Adrenal gland (tissue), 12 donors: ENCODE results near the gene PRSS33. TPM values are rescaled to one million over a fixed set of nuclear protein-coding genes. Genes with fewer than 3 reads are reported as not detected.

Source experiments
- DNase-seq, 7 donors: peaks; one replicate each; pipeline ENCODE4 v3.0.0-alpha.2; 2019 to 2020
- H3K27ac ChIP-seq, 5 donors: fragments of 200-600 bp; sonication (generic) in 4 of 5; 1 replicate in 3 of 5; 2 replicates in 2 of 5; pipeline versions ENCODE4 v1.5.1 to v1.8.0; 2016 to 2020; ENCODE audit warnings: mild to moderate bottlenecking in 1 of 5
- H3K27me3 ChIP-seq: fragments of 200-600 bp; 2 replicates; pipeline ENCODE4 v1.8.0; 2021
- H3K36me3 ChIP-seq, 2 donors: fragments of 200-600 bp; replicated peaks in 1 of 2; 1 replicate in 1 of 2; 2 replicates in 1 of 2; pipeline versions ENCODE4 v1.5.1 to v1.8.0; 2018 to 2022
- H3K4me1 ChIP-seq, 2 donors: fragments of 200-600 bp; replicated peaks in 1 of 2; 1 replicate in 1 of 2; 2 replicates in 1 of 2; pipeline versions ENCODE4 v1.5.1 to v1.8.0; 2018 to 2021
- H3K4me3 ChIP-seq, 4 donors: fragments of 200-600 bp; sonication (generic) in 3 of 4; one replicate each; pipeline ENCODE4 v1.5.1; 2016 to 2018
- H3K9me3 ChIP-seq, 3 donors: fragments of 200-600 bp; sonication (generic) in 1 of 3; replicated peaks in 1 of 3; 1 replicate in 2 of 3; 2 replicates in 1 of 3; pipeline versions ENCODE4 v1.5.1 to v1.8.0; 2016 to 2021
- POLR2A ChIP-seq, 2 donors: fragments of 450-650 bp; IDR thresholded peaks; one replicate each; pipeline ENCODE4 v1.6.1; 2017; ENCODE audit warnings: antibody characterized with exemption in 2 of 2, mild to moderate bottlenecking in 2 of 2, moderate library complexity in 1 of 2
- WGBS, 4 donors: extraction: QIAGEN DNeasy Blood & Tissue Kit in 2 of 4; methylation state at CpG; one replicate each; pipeline versions ENCODE4 v1.1.5 to v1.1.7; 2013 to 2017; 5-methylcytosine and 5-hydroxymethylcytosine counted together
- intact Hi-C, 2 donors: fragments of 100-400 bp; cut with DNase I; formaldehyde crosslinking; loops; one replicate each; pipeline versions ENCODE4 v1.14.1 to v1.15.0; 2022 to 2023
- polyA plus RNA-seq, 3 donors: library from polyadenylated mRNA; stranded (reverse); fragments of 200-250 nt in 2 of 3; fragments of 350-450 nt in 1 of 3; fragmentation: Illumina TruSeq in 1 of 3; extraction: RNeasy Lipid Tissue Mini Kit (QIAGEN cat#74804) in 1 of 3; gene quantifications; one replicate each; pipeline ENCODE4 v1.2.3, GENCODE V29; 2013 to 2014
- total RNA-seq, 9 donors: library from RNA; depleted of rRNA in 4 of 9; stranded (reverse); fragments of >200 nt in 4 of 9; fragments of 120-200 nt in 1 of 9; fragmentation: NEBNext Ultra II Directional in 1 of 9; extraction: Animal tissue kit (Norgen Biotek cat#: 25700) in 1 of 9; gene quantifications; one replicate each; pipeline versions ENCODE4 v1.1.0 to v1.2.4, GENCODE V29; 2013 to 2023
- TF ChIP-seq, protein P1 (sequence below), 6 experiments: fragments of 450-650 bp in 4 of 6; fragments of 200-600 bp in 2 of 6; sonication (generic) in 1 of 6; IDR thresholded peaks; 1 replicate in 5 of 6; 2 replicates in 1 of 6; pipeline versions ENCODE4 v1.5.1 to v1.8.0; 2016 to 2021; ENCODE audit warnings: antibody characterized with exemption in 6 of 6, mild to moderate bottlenecking in 2 of 6, moderate library complexity in 1 of 6
- donor health status: healthy with polysubstance abuse.
- donor health status: Bipolar disorder and iron deficiency.
- donor health status: DM: yes; HTN: yes; CAD: no.
- donor health status: DM: no; HTN: no; CAD: no.
- donor health status: DM: no; HTN: no; CAD: no.
- donor health status: DM: yes; HTN: yes; CAD: no.

Gene PRSS33
- total and polyA plus RNA-seq, 12 donors: not detected

- no peak for TF ChIP-seq POLR2A (IDR thresholded peaks at IDR 0.05)
- TF ChIP-seq, protein P1, sequence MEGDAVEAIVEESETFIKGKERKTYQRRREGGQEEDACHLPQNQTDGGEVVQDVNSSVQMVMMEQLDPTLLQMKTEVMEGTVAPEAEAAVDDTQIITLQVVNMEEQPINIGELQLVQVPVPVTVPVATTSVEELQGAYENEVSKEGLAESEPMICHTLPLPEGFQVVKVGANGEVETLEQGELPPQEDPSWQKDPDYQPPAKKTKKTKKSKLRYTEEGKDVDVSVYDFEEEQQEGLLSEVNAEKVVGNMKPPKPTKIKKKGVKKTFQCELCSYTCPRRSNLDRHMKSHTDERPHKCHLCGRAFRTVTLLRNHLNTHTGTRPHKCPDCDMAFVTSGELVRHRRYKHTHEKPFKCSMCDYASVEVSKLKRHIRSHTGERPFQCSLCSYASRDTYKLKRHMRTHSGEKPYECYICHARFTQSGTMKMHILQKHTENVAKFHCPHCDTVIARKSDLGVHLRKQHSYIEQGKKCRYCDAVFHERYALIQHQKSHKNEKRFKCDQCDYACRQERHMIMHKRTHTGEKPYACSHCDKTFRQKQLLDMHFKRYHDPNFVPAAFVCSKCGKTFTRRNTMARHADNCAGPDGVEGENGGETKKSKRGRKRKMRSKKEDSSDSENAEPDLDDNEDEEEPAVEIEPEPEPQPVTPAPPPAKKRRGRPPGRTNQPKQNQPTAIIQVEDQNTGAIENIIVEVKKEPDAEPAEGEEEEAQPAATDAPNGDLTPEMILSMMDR (IDR thresholded peaks at IDR 0.05): no peak
- Histone ChIP-seq H3K27ac (no peak overlapping the region), H3K27me3 (no peaks in the 10 kb centered on the region), H3K4me3 (no peak overlapping the region), H3K4me1 (no peaks in the 10 kb centered on the region), H3K9me3 (no peaks in the 10 kb centered on the region), H3K36me3 (no peaks in the 10 kb centered on the region)
- DNase-seq: no peak
- intact Hi-C loops: no loop called here
- 91 to 94% (median 92%) methylated on average over 1 to 6 of the region's 6 CpGs for WGBS, 4 donors
Measured at GRCh38 chr16:2740476-2740875, 46.9 kb downstream of the PRSS33 start.

- DNase-seq: no peak
- WGBS, 4 donors: 46 to 75% (median 55%) methylated on average over 4 to 8 of the region's 8 CpGs
Measured at GRCh38 chr16:2739625-2740430, 47.5 kb downstream of the PRSS33 start.

DNA sequence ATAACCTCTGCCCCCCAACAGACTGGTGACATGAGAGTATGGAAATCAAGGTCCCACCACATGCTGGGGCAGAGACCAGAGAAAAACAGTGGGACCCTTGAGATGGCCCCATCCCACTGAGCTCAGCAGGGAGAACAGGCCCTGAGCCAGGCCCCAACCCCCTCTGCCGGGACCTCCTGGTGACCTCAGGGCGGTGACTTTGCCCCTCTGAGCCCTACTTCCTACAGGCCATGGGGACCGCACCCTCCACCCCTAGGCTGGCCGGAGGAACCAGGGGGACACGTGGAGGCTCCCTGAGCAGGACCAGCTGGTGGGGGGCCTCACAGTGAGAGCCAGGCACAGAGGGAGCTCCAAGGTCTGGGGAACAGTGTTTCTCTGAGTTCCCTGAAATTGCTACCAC, 48.7 kb downstream of the PRSS33 start:
- H3K4me3 ChIP-seq: no peak overlapping the region
- TF ChIP-seq, protein P1 (IDR thresholded peaks at IDR 0.05): no peak
- TF ChIP-seq POLR2A (IDR thresholded peaks at IDR 0.05): no peak
- no peaks in the 10 kb centered on the region for H3K9me3 ChIP-seq
- H3K27me3 ChIP-seq: peaks cover 5% of the 10 kb centered on the region
- no peak overlapping the region for H3K27ac ChIP-seq
- H3K36me3 ChIP-seq: no peaks in the 10 kb centered on the region
- 72 to 83% (median 80%) methylated on average over 4 to 5 of the region's 5 CpGs; no CpG with 5 or more reads in 1 of the 4 donors for WGBS, 4 donors
- intact Hi-C loops: no loop called here
- DNase-seq: no peak
- no peaks in the 10 kb centered on the region for H3K4me1 ChIP-seq

More at GRCh38 chr16:2739625-2740430, 47.5 kb downstream of the PRSS33 start:
- intact Hi-C loops: no loop called here
- Histone ChIP-seq H3K4me1 (no peaks in the 10 kb centered on the region), H3K9me3 (no peaks in the 10 kb centered on the region), H3K36me3 (no peaks in the 10 kb centered on the region), H3K4me3 (no peak overlapping the region), H3K27ac (no peak overlapping the region), H3K27me3 (no peaks in the 10 kb centered on the region)
- TF ChIP-seq POLR2A (IDR thresholded peaks at IDR 0.05): no peak
- TF ChIP-seq, protein P1 (IDR thresholded peaks at IDR 0.05): no peak

DNA sequence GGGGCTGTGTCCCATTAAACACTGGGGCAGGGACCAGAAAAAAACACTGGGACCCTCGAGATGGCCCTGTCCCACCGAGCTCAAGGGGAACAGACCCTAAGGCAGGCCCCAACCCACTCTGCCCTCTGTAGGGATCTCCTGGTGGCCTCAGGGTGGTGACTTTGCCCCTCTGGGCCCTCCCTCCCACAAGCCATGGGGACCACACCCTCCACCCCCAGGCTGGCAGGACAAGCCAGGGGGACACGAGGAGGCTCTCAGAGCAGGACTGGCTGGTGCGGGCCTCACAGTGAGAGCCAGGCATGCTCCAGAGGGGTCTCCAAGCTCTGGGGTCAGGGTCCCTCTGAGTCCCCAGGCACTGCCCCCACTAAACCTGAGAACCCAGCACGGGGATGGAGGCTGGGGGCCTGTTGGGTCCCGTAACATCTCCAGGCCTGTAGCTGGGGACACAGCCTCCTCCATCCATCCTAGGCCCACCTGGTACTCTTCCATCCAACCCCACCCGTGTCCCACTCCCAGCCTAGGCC, 49.4 kb downstream of the PRSS33 start:
- no peak overlapping the region for H3K27ac ChIP-seq
- H3K36me3 ChIP-seq: no peaks in the 10 kb centered on the region
- H3K27me3 ChIP-seq: peaks cover 5% of the 10 kb centered on the region
- H3K4me1 ChIP-seq: no peaks in the 10 kb centered on the region
- TF ChIP-seq, protein P1 (IDR thresholded peaks at IDR 0.05): no peak
- no peak for TF ChIP-seq POLR2A (IDR thresholded peaks at IDR 0.05)
- no peaks in the 10 kb centered on the region for H3K9me3 ChIP-seq
- 77 to 81% (median 79%) methylated on average over 5 to 7 of the region's 7 CpGs for WGBS, 4 donors
- intact Hi-C loops: no loop called here
- no peak for DNase-seq
- H3K4me3 ChIP-seq: no peak overlapping the region
